ENCODE results near the gene NCKAP1. TPM values are rescaled to one million over a fixed set of nuclear protein-coding genes. Genes with fewer than 3 reads are reported as not detected.

The NCKAP1 gene
- total RNA-seq, 1 donor = 167 TPM

DNA sequence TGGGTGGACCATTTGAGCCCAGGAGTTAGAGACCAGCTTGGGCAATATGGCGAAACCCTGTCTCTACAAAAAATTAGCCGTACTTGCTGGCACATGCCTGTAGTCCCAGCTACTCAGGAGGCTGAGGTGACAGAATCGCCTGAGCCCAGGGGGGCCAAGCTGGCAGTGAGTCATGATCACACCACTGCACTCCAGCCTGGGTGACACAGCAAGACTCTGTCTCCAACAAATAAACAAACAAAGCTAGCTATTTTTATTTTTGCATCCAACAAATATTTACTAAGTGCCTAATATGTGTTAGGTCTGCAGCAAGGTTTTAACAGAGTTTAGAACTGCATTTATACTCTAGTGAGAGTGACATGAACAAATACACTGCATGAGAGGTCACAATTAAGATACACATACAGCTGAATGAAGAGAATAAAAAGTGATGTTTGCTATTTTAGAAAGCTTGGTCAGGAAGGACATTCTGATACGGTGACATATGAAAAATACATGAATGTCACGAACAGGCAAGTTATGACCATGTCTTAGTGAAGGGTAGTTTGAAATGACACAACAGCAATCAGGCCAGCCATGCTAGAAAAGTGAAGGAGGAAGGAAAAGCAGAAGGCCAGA, 88.6 kb downstream of the NCKAP1 start:
- no peak overlapping the region for H3K4me3 ChIP-seq (ENCODE audit: low read depth, low read length)
- no peak for DNase-seq (ENCODE audit: low read depth)
- TF ChIP-seq, protein P1, sequence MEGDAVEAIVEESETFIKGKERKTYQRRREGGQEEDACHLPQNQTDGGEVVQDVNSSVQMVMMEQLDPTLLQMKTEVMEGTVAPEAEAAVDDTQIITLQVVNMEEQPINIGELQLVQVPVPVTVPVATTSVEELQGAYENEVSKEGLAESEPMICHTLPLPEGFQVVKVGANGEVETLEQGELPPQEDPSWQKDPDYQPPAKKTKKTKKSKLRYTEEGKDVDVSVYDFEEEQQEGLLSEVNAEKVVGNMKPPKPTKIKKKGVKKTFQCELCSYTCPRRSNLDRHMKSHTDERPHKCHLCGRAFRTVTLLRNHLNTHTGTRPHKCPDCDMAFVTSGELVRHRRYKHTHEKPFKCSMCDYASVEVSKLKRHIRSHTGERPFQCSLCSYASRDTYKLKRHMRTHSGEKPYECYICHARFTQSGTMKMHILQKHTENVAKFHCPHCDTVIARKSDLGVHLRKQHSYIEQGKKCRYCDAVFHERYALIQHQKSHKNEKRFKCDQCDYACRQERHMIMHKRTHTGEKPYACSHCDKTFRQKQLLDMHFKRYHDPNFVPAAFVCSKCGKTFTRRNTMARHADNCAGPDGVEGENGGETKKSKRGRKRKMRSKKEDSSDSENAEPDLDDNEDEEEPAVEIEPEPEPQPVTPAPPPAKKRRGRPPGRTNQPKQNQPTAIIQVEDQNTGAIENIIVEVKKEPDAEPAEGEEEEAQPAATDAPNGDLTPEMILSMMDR (IDR thresholded peaks at IDR 0.05; ENCODE audit: insufficient read depth, low read length) = no peak

DNA sequence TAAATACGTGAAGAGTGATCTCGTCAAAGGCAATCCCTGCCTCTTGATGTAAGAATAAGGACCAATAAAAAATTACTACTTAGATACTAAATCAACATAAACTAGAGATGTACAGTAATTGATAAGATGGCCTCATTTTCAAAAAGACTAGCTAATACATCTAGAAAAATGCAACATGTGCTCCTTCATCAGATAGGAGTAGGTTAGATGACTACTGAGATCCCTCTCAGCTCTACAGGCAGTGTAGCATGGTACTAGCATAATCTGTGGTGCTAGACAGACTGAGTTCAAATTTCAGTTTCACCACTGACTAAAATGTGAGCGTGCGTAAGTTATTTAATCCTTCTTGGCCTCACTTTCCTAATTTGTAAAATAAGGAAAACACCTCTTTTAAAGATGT, 89.2 kb downstream of the NCKAP1 start:
- DNase-seq (ENCODE audit: low read depth) = no peak
- TF ChIP-seq, protein P1 (IDR thresholded peaks at IDR 0.05; ENCODE audit: insufficient read depth, low read length) = no peak
- H3K4me3 ChIP-seq (ENCODE audit: low read depth, low read length) = no peak overlapping the region

DNA sequence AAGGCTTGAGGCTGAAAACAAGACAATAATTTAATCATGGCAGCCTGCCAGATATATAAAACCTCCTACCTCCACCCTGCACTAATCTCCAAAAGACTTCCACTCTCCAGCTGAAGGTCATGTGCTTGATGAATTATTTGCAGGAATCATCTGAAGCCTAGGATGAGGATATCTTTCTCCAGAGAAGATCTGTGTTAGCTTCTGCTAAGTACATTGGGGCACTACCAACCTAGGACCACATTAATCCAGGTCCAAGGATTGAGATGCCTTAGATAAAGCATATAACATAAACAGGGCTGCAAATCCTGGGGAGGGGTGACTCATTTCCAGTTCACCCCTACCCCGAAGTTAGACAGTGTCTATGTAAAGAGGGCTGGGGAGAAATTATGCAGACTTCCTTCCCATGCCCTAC, 91.3 kb downstream of the NCKAP1 start:
- TF ChIP-seq, protein P1 (IDR thresholded peaks at IDR 0.05; ENCODE audit: insufficient read depth, low read length) = no peak
- peak; percentile 43 for DNase-seq (ENCODE audit: low read depth)
- H3K4me3 ChIP-seq (ENCODE audit: low read depth, low read length) = no peak overlapping the region

DNA sequence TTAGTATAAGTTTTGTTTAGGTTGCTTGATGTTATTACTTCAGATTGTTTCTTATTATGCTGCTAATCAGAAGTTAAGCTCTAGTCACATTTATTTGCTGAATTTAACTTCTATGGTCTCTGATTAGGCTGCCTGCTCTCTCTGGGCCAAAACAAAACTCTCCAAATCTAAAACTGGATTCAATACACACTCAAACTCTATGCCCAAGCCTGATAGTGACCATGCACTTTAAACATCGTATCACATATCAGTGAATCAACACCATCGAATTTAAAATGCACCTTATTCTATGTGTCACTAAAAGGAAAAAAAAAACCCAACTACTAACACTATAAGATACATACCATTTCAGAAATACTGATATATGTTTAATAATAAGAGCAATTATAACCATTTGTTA, 94.9 kb downstream of the NCKAP1 start:
- TF ChIP-seq, protein P1 (IDR thresholded peaks at IDR 0.05; ENCODE audit: insufficient read depth, low read length) = no peak
- DNase-seq (ENCODE audit: low read depth) = no peak
- H3K4me3 ChIP-seq (ENCODE audit: low read depth, low read length) = no peak overlapping the region

DNA sequence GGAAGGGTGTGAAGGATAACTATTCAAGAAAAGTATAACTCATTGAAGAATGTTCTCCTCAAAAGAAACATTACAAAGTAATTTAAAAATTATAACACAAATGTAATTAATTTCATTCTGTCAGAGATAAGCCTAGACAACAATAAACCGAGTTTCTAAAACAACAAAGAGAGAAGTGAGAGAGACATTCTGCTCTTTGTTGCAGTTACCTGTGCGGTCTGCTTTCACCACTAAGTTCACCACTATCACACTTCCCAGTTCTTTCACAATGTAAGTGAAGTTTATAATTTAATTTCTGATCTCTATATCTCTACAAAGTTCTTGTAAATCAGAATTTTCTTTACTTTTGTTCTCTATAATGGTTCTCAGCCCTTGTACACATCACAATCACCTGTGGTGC, 95.5 kb downstream of the NCKAP1 start:
- TF ChIP-seq, protein P1 (IDR thresholded peaks at IDR 0.05; ENCODE audit: insufficient read depth, low read length) = no peak
- no peak overlapping the region for H3K4me3 ChIP-seq (ENCODE audit: low read depth, low read length)
- no peak for DNase-seq (ENCODE audit: low read depth)

DNA sequence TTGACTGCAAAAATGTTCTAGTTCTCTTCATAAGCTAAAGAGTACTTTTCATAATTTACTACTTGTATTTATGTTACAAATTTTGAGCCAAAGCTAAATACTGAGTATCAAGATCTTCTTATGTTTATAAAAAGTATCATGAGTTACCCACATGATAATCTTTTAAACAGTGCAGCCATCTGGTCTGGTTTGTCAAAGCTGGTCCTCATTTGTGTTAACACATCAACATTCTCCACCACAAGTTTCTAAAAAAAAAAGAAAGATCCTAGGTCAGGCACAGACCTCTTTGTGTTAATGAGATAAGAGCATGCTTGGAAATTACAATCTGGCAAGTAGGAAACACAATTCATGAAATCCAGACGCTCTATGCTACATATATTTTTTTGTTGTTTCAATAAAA, 96.3 kb downstream of the NCKAP1 start:
- no peak for DNase-seq (ENCODE audit: low read depth)
- no peak overlapping the region for H3K4me3 ChIP-seq (ENCODE audit: low read depth, low read length)
- TF ChIP-seq, protein P1 (IDR thresholded peaks at IDR 0.05; ENCODE audit: insufficient read depth, low read length) = no peak
